ENCODE data around the gene CFAP157.

Gene CFAP157

GRCh38 chr9:127731938-127732337 is 25.1 kb downstream of the CFAP157 start:
- peaks cover 10% of the 10 kb centered on the region for H3K36me3 Mint-ChIP-seq (ENCODE audit: low read depth)
- H3K9me3 Mint-ChIP-seq: no peaks in the 10 kb centered on the region
- no peak overlapping the region for H3K4me3 Mint-ChIP-seq
- no peak for DNase-seq
- H3K27me3 Mint-ChIP-seq: no peaks in the 10 kb centered on the region
- peaks cover 19% of the 10 kb centered on the region for H3K4me1 Mint-ChIP-seq (ENCODE audit: low read depth)
- no peak overlapping the region for H3K27ac Mint-ChIP-seq

- Mint-ChIP-seq H3K27me3 (no peaks in the 10 kb centered on the region), H3K9me3 (no peaks in the 10 kb centered on the region), H3K27ac (no peak overlapping the region), H3K4me3 (no peak overlapping the region), H3K4me1 (ENCODE audit: low read depth) (peaks cover 22% of the 10 kb centered on the region), H3K36me3 (ENCODE audit: low read depth) (peaks cover 10% of the 10 kb centered on the region)
- DNase-seq: no peak
Measured at GRCh38 chr9:127732444-127732843, 25.7 kb downstream of the CFAP157 start.

- Mint-ChIP-seq H3K27ac (peak overlapping the region; percentile 88), H3K36me3 (ENCODE audit: low read depth) (peaks cover 19% of the 10 kb centered on the region)
Measured at GRCh38 chr9:127733614-127734013, 26.8 kb downstream of the CFAP157 start.

GRCh38 chr9:127734247-127734746 is 27.5 kb downstream of the CFAP157 start:
- no peaks in the 10 kb centered on the region for H3K9me3 Mint-ChIP-seq
- H3K27me3 Mint-ChIP-seq: no peaks in the 10 kb centered on the region
- peak overlapping the region; percentile 80 for H3K4me3 Mint-ChIP-seq
- H3K27ac Mint-ChIP-seq: peak overlapping the region; percentile 88
- peaks cover 22% of the 10 kb centered on the region for H3K4me1 Mint-ChIP-seq (ENCODE audit: low read depth)
- peaks cover 25% of the 10 kb centered on the region for H3K36me3 Mint-ChIP-seq (ENCODE audit: low read depth)
- DNase-seq: no peak

More at GRCh38 chr9:127733614-127734013, 26.8 kb downstream of the CFAP157 start:
- peaks cover 22% of the 10 kb centered on the region for H3K4me1 Mint-ChIP-seq (ENCODE audit: low read depth)
- no peaks in the 10 kb centered on the region for H3K27me3 Mint-ChIP-seq
- H3K9me3 Mint-ChIP-seq: no peaks in the 10 kb centered on the region
- no peak for DNase-seq
- peak overlapping the region; percentile 80 for H3K4me3 Mint-ChIP-seq

- Mint-ChIP-seq H3K4me3 (peak within 1 kb of the TSS; percentile 80), H3K27me3 (no peaks in the 10 kb centered on the region)
Measured at GRCh38 chr9:127734747-127735529, 28.1 kb downstream of the CFAP157 start, which contains the start of gene TOR2A. Gene TOR2A, minus strand, starts transcription at chr9:127735294. Its CDS starts 24 bp downstream, at chr9:127735270.

GRCh38 chr9:127735530-127736185 is 28.9 kb downstream of the CFAP157 start:
- Mint-ChIP-seq H3K27me3 (no peaks in the 10 kb centered on the region), H3K27ac (peak overlapping the region; percentile 94)

More at GRCh38 chr9:127734747-127735529, 28.1 kb downstream of the CFAP157 start, which contains the start of gene TOR2A:
- Mint-ChIP-seq H3K36me3 (ENCODE audit: low read depth) (peaks cover 27% of the 10 kb centered on the region), H3K27ac (peak within 1 kb of the TSS; percentile 94), H3K4me1 (ENCODE audit: low read depth) (peaks cover 22% of the 10 kb centered on the region), H3K9me3 (no peaks in the 10 kb centered on the region)
- DNase-seq: peak; percentile 98

GRCh38 chr9:127738666-127739065 is 31.9 kb downstream of the CFAP157 start:
- peaks cover 31% of the 10 kb centered on the region for H3K36me3 Mint-ChIP-seq (ENCODE audit: low read depth)
- no peaks in the 10 kb centered on the region for H3K9me3 Mint-ChIP-seq
- H3K4me3 Mint-ChIP-seq: no peak overlapping the region
- DNase-seq: no peak
- H3K27ac Mint-ChIP-seq: no peak overlapping the region
- no peaks in the 10 kb centered on the region for H3K27me3 Mint-ChIP-seq
- peaks cover 19% of the 10 kb centered on the region for H3K4me1 Mint-ChIP-seq (ENCODE audit: low read depth)

More at GRCh38 chr9:127735530-127736185, 28.9 kb downstream of the CFAP157 start:
- DNase-seq: no peak
- Mint-ChIP-seq H3K36me3 (ENCODE audit: low read depth) (peaks cover 27% of the 10 kb centered on the region), H3K9me3 (no peaks in the 10 kb centered on the region), H3K4me3 (peak overlapping the region; percentile 80), H3K4me1 (ENCODE audit: low read depth) (peaks cover 22% of the 10 kb centered on the region)

GRCh38 chr9:127739614-127740330 is 33.0 kb downstream of the CFAP157 start:
- Mint-ChIP-seq H3K27ac (no peak overlapping the region), H3K36me3 (ENCODE audit: low read depth) (peaks cover 34% of the 10 kb centered on the region), H3K9me3 (no peaks in the 10 kb centered on the region), H3K4me1 (ENCODE audit: low read depth) (peaks cover 10% of the 10 kb centered on the region), H3K4me3 (no peak overlapping the region), H3K27me3 (no peaks in the 10 kb centered on the region)
- DNase-seq: no peak

- Mint-ChIP-seq H3K27ac (no peak overlapping the region), H3K4me1 (ENCODE audit: low read depth) (peaks cover 4% of the 10 kb centered on the region), H3K27me3 (no peaks in the 10 kb centered on the region), H3K4me3 (no peak overlapping the region), H3K9me3 (no peaks in the 10 kb centered on the region), H3K36me3 (ENCODE audit: low read depth) (peaks cover 49% of the 10 kb centered on the region)
- DNase-seq: no peak
Measured at GRCh38 chr9:127741831-127742434, 35.1 kb downstream of the CFAP157 start.

GRCh38 chr9:127742435-127743088 is 35.8 kb downstream of the CFAP157 start:
- no peak overlapping the region for H3K27ac Mint-ChIP-seq
- no peaks in the 10 kb centered on the region for H3K9me3 Mint-ChIP-seq
- H3K27me3 Mint-ChIP-seq: no peaks in the 10 kb centered on the region
- H3K36me3 Mint-ChIP-seq (ENCODE audit: low read depth): peaks cover 54% of the 10 kb centered on the region
- no peak overlapping the region for H3K4me3 Mint-ChIP-seq
- no peak for DNase-seq
- H3K4me1 Mint-ChIP-seq (ENCODE audit: low read depth): peaks cover 6% of the 10 kb centered on the region

- DNase-seq: no peak
- H3K27ac Mint-ChIP-seq: no peak overlapping the region
- peaks cover 13% of the 10 kb centered on the region for H3K4me1 Mint-ChIP-seq (ENCODE audit: low read depth)
- no peaks in the 10 kb centered on the region for H3K27me3 Mint-ChIP-seq
- H3K36me3 Mint-ChIP-seq (ENCODE audit: low read depth): peaks cover 56% of the 10 kb centered on the region
- H3K9me3 Mint-ChIP-seq: no peaks in the 10 kb centered on the region
- no peak overlapping the region for H3K4me3 Mint-ChIP-seq
Measured at GRCh38 chr9:127744398-127745110, 37.8 kb downstream of the CFAP157 start.

- H3K27me3 Mint-ChIP-seq: no peaks in the 10 kb centered on the region
- H3K4me1 Mint-ChIP-seq (ENCODE audit: low read depth): peaks cover 13% of the 10 kb centered on the region
- H3K36me3 Mint-ChIP-seq (ENCODE audit: low read depth): peaks cover 68% of the 10 kb centered on the region
- no peaks in the 10 kb centered on the region for H3K9me3 Mint-ChIP-seq
- DNase-seq: no peak
- H3K4me3 Mint-ChIP-seq: peak overlapping the region; percentile 10
- peak overlapping the region; percentile 47 for H3K27ac Mint-ChIP-seq
Measured at GRCh38 chr9:127746959-127747569, 40.3 kb downstream of the CFAP157 start.
